Stimulated activated CD4-positive, alpha-beta T cell treated with anti-CD3 and anti-CD28 coated beads, Interleukin-4, amount 100 ng/mL, for 1 hour (primary cell): Measurements from ENCODE around the gene TEX261.
"Not testable (repeated sequence)": the region's sequence is repeated elsewhere in the genome, so short reads cannot be mapped to it uniquely, and the experiment has no call there.

ENCODE experiments used
- DNase-seq: peaks from one replicate; pipeline ENCODE4 v3.0.0-alpha.2; 2020

Gene TEX261

GRCh38 chr2:70999931-71000330 is 5.3 kb upstream of the TEX261 start:
- DNase-seq: not testable (repeated sequence)

- no peak for DNase-seq
Measured at GRCh38 chr2:70999362-70999761, 4.7 kb upstream of the TEX261 start.

GRCh38 chr2:70998885-70999284 is 4.2 kb upstream of the TEX261 start:
- DNase-seq: not testable (repeated sequence)

GRCh38 chr2:70995426-70995729 is 705 bp upstream of the TEX261 start:
- peak; percentile 41 for DNase-seq

- peak; percentile 56 for DNase-seq
Measured at GRCh38 chr2:70994009-70994698, 519 bp downstream of the TEX261 start.

GRCh38 chr2:70992945-70993853 is 1.5 kb downstream of the TEX261 start:
- no peak for DNase-seq

GRCh38 chr2:70991742-70992141 is 2.9 kb downstream of the TEX261 start:
- no peak for DNase-seq

- DNase-seq: no peak
Measured at GRCh38 chr2:70991142-70991541, 3.5 kb downstream of the TEX261 start.

GRCh38 chr2:70990216-70990615 is 4.5 kb downstream of the TEX261 start:
- no peak for DNase-seq

- no peak for DNase-seq
Measured at GRCh38 chr2:70988726-70989648, 5.7 kb downstream of the TEX261 start.

- no peak for DNase-seq
Measured at GRCh38 chr2:70988151-70988550, 6.5 kb downstream of the TEX261 start.

- DNase-seq: no peak
Measured at GRCh38 chr2:70987386-70987785, 7.3 kb downstream of the TEX261 start.

GRCh38 chr2:70986499-70987189 is 8.0 kb downstream of the TEX261 start:
- DNase-seq: no peak

GRCh38 chr2:70985956-70986355 is 8.7 kb downstream of the TEX261 start:
- DNase-seq: no peak

- DNase-seq: no peak
Measured at GRCh38 chr2:70985283-70985688, 9.4 kb downstream of the TEX261 start.

GRCh38 chr2:70984576-70985282 is 9.9 kb downstream of the TEX261 start:
- peak; percentile 84 for DNase-seq

GRCh38 chr2:70984228-70984575 is 10.5 kb downstream of the TEX261 start:
- DNase-seq: no peak

- no peak for DNase-seq
Measured at GRCh38 chr2:70983506-70984227, 11.0 kb downstream of the TEX261 start.

- DNase-seq: no peak
Measured at GRCh38 chr2:70982971-70983370, 11.7 kb downstream of the TEX261 start.

GRCh38 chr2:70981866-70982810 is 12.5 kb downstream of the TEX261 start:
- DNase-seq: no peak
